Measurements from ENCODE around the gene SRPK3.
"Not testable (repeated sequence)": the region's sequence is repeated elsewhere in the genome, so short reads cannot be mapped to it uniquely, and the experiment has no call there.

Gene SRPK3

GRCh38 chrX:153746359-153746758 is 34.5 kb upstream of the SRPK3 start:
- Histone ChIP-seq H3K27me3 (ENCODE audit: insufficient read depth, poor library complexity, severe bottlenecking) (no peaks in the 10 kb centered on the region), H3K27ac (replicated peaks) (no peak overlapping the region), H3K4me3 (replicated peaks; ENCODE audit: insufficient read depth, low read length) (no peak overlapping the region)
- DNase-seq (ENCODE audit: low read depth in 1 of 2, low spot score in 1 of 2): no peak
- no peak for TF ChIP-seq POLR2AphosphoS5 (IDR thresholded peaks at IDR 0.05; ENCODE audit: low read depth)

DNA sequence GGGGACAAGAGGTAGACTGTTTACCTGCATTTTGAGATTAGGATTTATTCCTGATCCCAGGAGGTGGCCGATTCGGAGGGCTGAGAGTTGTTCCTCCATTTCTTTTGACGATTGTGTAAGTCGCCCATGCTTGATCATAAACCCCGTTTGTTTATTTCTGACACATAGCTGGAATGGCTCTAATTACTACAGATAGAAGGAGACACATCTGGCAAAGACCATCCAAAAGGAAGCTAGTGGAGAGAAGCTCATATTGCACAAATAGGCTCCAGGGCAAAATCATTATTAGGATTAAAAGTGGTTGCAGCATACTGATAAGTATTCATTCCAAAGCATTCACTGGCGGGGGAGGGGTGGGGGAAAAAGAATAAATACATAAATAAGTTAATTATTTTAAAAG is 33.9 kb upstream of the SRPK3 start:
- H3K27me3 ChIP-seq (ENCODE audit: insufficient read depth, poor library complexity, severe bottlenecking); DNase-seq (ENCODE audit: low read depth in 1 of 2, low spot score in 1 of 2); H3K4me3 ChIP-seq (replicated peaks; ENCODE audit: insufficient read depth, low read length); H3K27ac ChIP-seq (replicated peaks): not testable (repeated sequence)

DNA sequence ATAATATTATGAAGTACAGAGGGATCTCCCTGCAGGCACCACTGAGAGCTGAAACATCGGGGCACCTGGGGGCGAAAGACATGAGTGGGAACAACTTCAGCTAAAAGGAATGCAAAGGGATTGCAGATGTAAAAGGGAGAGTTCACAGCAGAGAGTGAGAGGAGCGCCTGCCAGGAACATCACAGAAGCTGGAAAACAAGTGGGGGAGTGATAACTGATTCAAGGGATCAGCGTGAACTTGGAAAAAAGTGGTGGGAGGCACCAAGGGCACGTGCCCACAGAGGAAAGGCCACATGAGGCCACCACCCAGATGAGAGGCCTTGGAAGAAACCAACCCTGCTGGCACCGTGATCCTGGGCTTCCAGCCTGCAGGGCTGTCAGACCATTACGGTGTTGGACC is 31.8 kb upstream of the SRPK3 start:
- H3K27me3 ChIP-seq (ENCODE audit: insufficient read depth, poor library complexity, severe bottlenecking); H3K4me3 ChIP-seq (replicated peaks; ENCODE audit: insufficient read depth, low read length); DNase-seq (ENCODE audit: low read depth in 1 of 2, low spot score in 1 of 2); H3K27ac ChIP-seq (replicated peaks): not testable (repeated sequence)

DNA sequence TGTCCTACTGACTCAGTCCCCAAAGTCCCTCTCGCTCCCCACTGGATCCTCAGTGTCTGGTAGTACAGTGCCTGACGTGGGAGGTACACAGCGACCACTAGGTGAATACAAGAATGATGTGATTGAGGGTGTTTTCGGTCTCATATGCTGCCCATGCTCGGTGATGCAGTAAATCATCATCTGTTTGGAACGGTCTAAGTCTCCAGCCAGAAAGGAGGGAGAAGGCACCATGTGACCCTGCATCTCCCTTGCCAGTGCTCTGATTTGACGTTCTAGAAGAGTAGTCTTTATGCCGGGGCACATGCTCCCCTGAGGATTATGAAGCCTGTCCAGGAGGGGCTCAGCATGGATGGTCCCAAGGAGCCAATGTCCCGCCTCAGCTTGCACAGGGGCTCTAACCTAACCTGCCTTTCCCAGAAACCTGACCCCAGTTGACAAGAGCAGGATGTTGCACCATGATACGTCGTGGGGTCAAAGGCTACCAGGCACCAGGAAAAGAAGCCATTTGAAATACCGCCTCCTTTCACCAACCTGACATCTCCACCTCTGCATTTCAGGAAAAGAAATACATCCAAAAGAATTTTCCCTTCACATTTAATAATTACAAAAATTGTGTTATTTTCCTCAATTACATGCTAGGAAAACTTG is 30.6 kb upstream of the SRPK3 start:
- H3K27me3 ChIP-seq (ENCODE audit: insufficient read depth, poor library complexity, severe bottlenecking): no peaks in the 10 kb centered on the region
- no peak for DNase-seq (ENCODE audit: low read depth in 1 of 2, low spot score in 1 of 2)
- no peak overlapping the region for H3K27ac ChIP-seq (replicated peaks)
- H3K4me3 ChIP-seq (replicated peaks; ENCODE audit: insufficient read depth, low read length): no peak overlapping the region
- TF ChIP-seq GABPA (IDR thresholded peaks at IDR 0.05; ENCODE audit: low read depth): no peak
- no peak for TF ChIP-seq SPI1 (IDR thresholded peaks at IDR 0.05; ENCODE audit: borderline replicate concordance, low read depth)
- TF ChIP-seq, protein P1, sequence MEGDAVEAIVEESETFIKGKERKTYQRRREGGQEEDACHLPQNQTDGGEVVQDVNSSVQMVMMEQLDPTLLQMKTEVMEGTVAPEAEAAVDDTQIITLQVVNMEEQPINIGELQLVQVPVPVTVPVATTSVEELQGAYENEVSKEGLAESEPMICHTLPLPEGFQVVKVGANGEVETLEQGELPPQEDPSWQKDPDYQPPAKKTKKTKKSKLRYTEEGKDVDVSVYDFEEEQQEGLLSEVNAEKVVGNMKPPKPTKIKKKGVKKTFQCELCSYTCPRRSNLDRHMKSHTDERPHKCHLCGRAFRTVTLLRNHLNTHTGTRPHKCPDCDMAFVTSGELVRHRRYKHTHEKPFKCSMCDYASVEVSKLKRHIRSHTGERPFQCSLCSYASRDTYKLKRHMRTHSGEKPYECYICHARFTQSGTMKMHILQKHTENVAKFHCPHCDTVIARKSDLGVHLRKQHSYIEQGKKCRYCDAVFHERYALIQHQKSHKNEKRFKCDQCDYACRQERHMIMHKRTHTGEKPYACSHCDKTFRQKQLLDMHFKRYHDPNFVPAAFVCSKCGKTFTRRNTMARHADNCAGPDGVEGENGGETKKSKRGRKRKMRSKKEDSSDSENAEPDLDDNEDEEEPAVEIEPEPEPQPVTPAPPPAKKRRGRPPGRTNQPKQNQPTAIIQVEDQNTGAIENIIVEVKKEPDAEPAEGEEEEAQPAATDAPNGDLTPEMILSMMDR (IDR thresholded peaks at IDR 0.05; ENCODE audit: insufficient read depth, low read length): no peak

DNA sequence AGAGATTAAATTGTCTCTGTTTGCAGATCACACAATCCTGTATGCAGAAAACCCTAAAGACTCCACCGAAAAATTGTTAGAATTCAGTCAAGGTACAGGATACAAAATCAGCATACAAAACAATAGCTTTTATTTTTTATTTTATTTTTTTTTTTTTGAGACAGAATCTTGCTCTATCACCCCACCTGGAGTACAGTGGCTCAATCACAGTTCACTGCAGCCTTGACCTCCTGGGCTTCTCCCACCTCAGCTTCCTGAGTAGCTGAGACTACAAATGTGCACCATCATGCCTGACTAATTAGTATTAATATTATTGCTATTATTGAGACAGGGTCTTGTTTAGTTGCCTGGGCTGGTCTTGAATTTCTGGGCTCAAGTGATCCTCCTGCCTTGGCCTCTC is 25.7 kb upstream of the SRPK3 start:
- Histone ChIP-seq H3K27me3 (ENCODE audit: insufficient read depth, poor library complexity, severe bottlenecking) (no peaks in the 10 kb centered on the region), H3K4me3 (replicated peaks; ENCODE audit: insufficient read depth, low read length) (no peak overlapping the region), H3K27ac (replicated peaks) (no peak overlapping the region)
- TF ChIP-seq, protein P1 (IDR thresholded peaks at IDR 0.05; ENCODE audit: insufficient read depth, low read length): no peak
- no peak for TF ChIP-seq GABPA (IDR thresholded peaks at IDR 0.05; ENCODE audit: low read depth)
- no peak for TF ChIP-seq SPI1 (IDR thresholded peaks at IDR 0.05; ENCODE audit: borderline replicate concordance, low read depth)
- TF ChIP-seq, protein P2, sequence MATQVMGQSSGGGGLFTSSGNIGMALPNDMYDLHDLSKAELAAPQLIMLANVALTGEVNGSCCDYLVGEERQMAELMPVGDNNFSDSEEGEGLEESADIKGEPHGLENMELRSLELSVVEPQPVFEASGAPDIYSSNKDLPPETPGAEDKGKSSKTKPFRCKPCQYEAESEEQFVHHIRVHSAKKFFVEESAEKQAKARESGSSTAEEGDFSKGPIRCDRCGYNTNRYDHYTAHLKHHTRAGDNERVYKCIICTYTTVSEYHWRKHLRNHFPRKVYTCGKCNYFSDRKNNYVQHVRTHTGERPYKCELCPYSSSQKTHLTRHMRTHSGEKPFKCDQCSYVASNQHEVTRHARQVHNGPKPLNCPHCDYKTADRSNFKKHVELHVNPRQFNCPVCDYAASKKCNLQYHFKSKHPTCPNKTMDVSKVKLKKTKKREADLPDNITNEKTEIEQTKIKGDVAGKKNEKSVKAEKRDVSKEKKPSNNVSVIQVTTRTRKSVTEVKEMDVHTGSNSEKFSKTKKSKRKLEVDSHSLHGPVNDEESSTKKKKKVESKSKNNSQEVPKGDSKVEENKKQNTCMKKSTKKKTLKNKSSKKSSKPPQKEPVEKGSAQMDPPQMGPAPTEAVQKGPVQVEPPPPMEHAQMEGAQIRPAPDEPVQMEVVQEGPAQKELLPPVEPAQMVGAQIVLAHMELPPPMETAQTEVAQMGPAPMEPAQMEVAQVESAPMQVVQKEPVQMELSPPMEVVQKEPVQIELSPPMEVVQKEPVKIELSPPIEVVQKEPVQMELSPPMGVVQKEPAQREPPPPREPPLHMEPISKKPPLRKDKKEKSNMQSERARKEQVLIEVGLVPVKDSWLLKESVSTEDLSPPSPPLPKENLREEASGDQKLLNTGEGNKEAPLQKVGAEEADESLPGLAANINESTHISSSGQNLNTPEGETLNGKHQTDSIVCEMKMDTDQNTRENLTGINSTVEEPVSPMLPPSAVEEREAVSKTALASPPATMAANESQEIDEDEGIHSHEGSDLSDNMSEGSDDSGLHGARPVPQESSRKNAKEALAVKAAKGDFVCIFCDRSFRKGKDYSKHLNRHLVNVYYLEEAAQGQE (IDR thresholded peaks at IDR 0.05; ENCODE audit: insufficient replicate concordance, low read depth): no peak
- no peak for TF ChIP-seq POLR2AphosphoS5 (IDR thresholded peaks at IDR 0.05; ENCODE audit: low read depth)
- no peak for DNase-seq (ENCODE audit: low read depth in 1 of 2, low spot score in 1 of 2)

DNA sequence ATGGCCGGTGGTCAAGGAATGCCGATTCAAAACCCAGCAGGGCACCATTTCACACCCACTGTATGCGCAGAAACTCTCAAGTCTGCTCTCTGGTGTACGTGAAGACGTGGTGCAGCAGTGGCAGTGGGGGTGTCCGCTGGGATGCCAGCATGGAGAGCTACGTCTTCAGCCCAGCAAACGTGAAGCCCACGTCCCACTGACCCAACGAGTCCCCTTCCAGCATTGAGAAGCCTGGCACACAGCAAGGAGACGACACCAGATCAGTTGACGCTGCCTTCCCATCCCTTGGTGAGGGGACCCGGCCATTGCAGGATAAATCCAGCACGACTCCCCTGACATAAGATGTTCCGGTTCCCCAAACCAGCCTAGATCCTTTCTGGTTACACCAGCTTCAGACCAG is 19.0 kb upstream of the SRPK3 start:
- no peak for DNase-seq (ENCODE audit: low read depth in 1 of 2, low spot score in 1 of 2)
- TF ChIP-seq, protein P1 (IDR thresholded peaks at IDR 0.05; ENCODE audit: insufficient read depth, low read length): no peak
- no peak for TF ChIP-seq GABPA (IDR thresholded peaks at IDR 0.05; ENCODE audit: low read depth)
- TF ChIP-seq SPI1 (IDR thresholded peaks at IDR 0.05; ENCODE audit: borderline replicate concordance, low read depth): no peak
- no peak for TF ChIP-seq POLR2AphosphoS5 (IDR thresholded peaks at IDR 0.05; ENCODE audit: low read depth)
- TF ChIP-seq, protein P2 (IDR thresholded peaks at IDR 0.05; ENCODE audit: insufficient replicate concordance, low read depth): no peak
- Histone ChIP-seq H3K4me3 (replicated peaks; ENCODE audit: insufficient read depth, low read length) (no peak overlapping the region), H3K27me3 (ENCODE audit: insufficient read depth, poor library complexity, severe bottlenecking) (no peaks in the 10 kb centered on the region), H3K27ac (replicated peaks) (no peak overlapping the region)
